ENCODE results near the gene ADAM12. TPM values are rescaled to one million over a fixed set of nuclear protein-coding genes. Genes with fewer than 3 reads are reported as not detected.

ADAM12 gene
- total and polyA plus RNA-seq, 4 donors, result 0.03 to 0.33 (median 0.19) TPM

- TF ChIP-seq, protein P1, sequence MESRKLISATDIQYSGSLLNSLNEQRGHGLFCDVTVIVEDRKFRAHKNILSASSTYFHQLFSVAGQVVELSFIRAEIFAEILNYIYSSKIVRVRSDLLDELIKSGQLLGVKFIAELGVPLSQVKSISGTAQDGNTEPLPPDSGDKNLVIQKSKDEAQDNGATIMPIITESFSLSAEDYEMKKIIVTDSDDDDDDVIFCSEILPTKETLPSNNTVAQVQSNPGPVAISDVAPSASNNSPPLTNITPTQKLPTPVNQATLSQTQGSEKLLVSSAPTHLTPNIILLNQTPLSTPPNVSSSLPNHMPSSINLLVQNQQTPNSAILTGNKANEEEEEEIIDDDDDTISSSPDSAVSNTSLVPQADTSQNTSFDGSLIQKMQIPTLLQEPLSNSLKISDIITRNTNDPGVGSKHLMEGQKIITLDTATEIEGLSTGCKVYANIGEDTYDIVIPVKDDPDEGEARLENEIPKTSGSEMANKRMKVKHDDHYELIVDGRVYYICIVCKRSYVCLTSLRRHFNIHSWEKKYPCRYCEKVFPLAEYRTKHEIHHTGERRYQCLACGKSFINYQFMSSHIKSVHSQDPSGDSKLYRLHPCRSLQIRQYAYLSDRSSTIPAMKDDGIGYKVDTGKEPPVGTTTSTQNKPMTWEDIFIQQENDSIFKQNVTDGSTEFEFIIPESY (IDR thresholded peaks at IDR 0.05), result no peak
- TF ChIP-seq, protein P2, sequence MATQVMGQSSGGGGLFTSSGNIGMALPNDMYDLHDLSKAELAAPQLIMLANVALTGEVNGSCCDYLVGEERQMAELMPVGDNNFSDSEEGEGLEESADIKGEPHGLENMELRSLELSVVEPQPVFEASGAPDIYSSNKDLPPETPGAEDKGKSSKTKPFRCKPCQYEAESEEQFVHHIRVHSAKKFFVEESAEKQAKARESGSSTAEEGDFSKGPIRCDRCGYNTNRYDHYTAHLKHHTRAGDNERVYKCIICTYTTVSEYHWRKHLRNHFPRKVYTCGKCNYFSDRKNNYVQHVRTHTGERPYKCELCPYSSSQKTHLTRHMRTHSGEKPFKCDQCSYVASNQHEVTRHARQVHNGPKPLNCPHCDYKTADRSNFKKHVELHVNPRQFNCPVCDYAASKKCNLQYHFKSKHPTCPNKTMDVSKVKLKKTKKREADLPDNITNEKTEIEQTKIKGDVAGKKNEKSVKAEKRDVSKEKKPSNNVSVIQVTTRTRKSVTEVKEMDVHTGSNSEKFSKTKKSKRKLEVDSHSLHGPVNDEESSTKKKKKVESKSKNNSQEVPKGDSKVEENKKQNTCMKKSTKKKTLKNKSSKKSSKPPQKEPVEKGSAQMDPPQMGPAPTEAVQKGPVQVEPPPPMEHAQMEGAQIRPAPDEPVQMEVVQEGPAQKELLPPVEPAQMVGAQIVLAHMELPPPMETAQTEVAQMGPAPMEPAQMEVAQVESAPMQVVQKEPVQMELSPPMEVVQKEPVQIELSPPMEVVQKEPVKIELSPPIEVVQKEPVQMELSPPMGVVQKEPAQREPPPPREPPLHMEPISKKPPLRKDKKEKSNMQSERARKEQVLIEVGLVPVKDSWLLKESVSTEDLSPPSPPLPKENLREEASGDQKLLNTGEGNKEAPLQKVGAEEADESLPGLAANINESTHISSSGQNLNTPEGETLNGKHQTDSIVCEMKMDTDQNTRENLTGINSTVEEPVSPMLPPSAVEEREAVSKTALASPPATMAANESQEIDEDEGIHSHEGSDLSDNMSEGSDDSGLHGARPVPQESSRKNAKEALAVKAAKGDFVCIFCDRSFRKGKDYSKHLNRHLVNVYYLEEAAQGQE (IDR thresholded peaks at IDR 0.05), result no peak
- TF ChIP-seq, protein P3, sequence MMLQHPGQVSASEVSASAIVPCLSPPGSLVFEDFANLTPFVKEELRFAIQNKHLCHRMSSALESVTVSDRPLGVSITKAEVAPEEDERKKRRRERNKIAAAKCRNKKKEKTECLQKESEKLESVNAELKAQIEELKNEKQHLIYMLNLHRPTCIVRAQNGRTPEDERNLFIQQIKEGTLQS (IDR thresholded peaks at IDR 0.05), result no peak
- TF ChIP-seq HNF4A (conservative IDR thresholded peaks at IDR 0.05) (no peak), FOXA1 (IDR thresholded peaks at IDR 0.05) (no peak)
- Histone ChIP-seq H3K27me3 (ENCODE audit: control insufficient read depth in 4 of 4, insufficient read depth in 4 of 4, low read length in 3 of 4) (peaks cover 0 to 2% (median 0%) of the 10 kb centered on the region in 4 donors), H3K27ac (ENCODE audit: low read depth in 1 of 2, low read length in 2 of 2) (no peak overlapping the region), H3K36me3 (ENCODE audit: control insufficient read depth in 4 of 4, insufficient read depth in 3 of 4, low read depth in 1 of 4, low read length in 3 of 4) (no peaks in the 10 kb centered on the region), H3K4me3 (ENCODE audit: low read depth in 1 of 3, low read length in 3 of 3) (no peak overlapping the region), H3K4me1 (ENCODE audit: control insufficient read depth in 4 of 4, insufficient read depth in 4 of 4, low read length in 3 of 4) (no peaks in the 10 kb centered on the region), H3K9me3 (ENCODE audit: control insufficient read depth in 4 of 4, low read length in 3 of 4) (no peaks in the 10 kb centered on the region), H3K9ac (ENCODE audit: low read depth in 1 of 2, low read length in 2 of 2) (no peak overlapping the region)
- DNase-seq (ENCODE audit: low spot score), result no peak
- 69% methylated on average over 5 of the region's 5 CpGs for WGBS
Observed at GRCh38 chr10:125985557-125986240, 402.6 kb downstream of the ADAM12 start.

- Histone ChIP-seq H3K9ac (ENCODE audit: low read depth in 1 of 2, low read length in 2 of 2) (no peak overlapping the region), H3K4me1 (ENCODE audit: control insufficient read depth in 4 of 4, insufficient read depth in 4 of 4, low read length in 3 of 4) (no peaks in the 10 kb centered on the region), H3K9me3 (ENCODE audit: control insufficient read depth in 4 of 4, low read length in 3 of 4) (no peaks in the 10 kb centered on the region), H3K27me3 (ENCODE audit: control insufficient read depth in 4 of 4, insufficient read depth in 4 of 4, low read length in 3 of 4) (peaks cover 0 to 2% (median 0%) of the 10 kb centered on the region in 4 donors), H3K27ac (ENCODE audit: low read depth in 1 of 2, low read length in 2 of 2) (no peak overlapping the region), H3K36me3 (ENCODE audit: control insufficient read depth in 4 of 4, insufficient read depth in 3 of 4, low read depth in 1 of 4, low read length in 3 of 4) (no peaks in the 10 kb centered on the region), H3K4me3 (ENCODE audit: low read depth in 1 of 3, low read length in 3 of 3) (no peak overlapping the region)
- TF ChIP-seq YY1 (IDR thresholded peaks at IDR 0.05) (no peak), JUND (IDR thresholded peaks at IDR 0.05) (no peak), GABPA (IDR thresholded peaks at IDR 0.05 in 1 of 2, conservative IDR thresholded peaks at IDR 0.05 in 1 of 2) (no peak), HNF4G (IDR thresholded peaks at IDR 0.05) (no peak), HNF4A (conservative IDR thresholded peaks at IDR 0.05) (no peak), EGR1 (IDR thresholded peaks at IDR 0.05; ENCODE audit: low read depth in 2 of 2) (no peak), RAD21 (IDR thresholded peaks at IDR 0.05) (no peak)
- TF ChIP-seq, protein P4, sequence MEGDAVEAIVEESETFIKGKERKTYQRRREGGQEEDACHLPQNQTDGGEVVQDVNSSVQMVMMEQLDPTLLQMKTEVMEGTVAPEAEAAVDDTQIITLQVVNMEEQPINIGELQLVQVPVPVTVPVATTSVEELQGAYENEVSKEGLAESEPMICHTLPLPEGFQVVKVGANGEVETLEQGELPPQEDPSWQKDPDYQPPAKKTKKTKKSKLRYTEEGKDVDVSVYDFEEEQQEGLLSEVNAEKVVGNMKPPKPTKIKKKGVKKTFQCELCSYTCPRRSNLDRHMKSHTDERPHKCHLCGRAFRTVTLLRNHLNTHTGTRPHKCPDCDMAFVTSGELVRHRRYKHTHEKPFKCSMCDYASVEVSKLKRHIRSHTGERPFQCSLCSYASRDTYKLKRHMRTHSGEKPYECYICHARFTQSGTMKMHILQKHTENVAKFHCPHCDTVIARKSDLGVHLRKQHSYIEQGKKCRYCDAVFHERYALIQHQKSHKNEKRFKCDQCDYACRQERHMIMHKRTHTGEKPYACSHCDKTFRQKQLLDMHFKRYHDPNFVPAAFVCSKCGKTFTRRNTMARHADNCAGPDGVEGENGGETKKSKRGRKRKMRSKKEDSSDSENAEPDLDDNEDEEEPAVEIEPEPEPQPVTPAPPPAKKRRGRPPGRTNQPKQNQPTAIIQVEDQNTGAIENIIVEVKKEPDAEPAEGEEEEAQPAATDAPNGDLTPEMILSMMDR (IDR thresholded peaks at IDR 0.05; ENCODE audit: low read depth, low read length, missing input control), result no peak
- no peak for DNase-seq (ENCODE audit: low spot score)
- 65% methylated on average over 6 of the region's 6 CpGs for WGBS
Observed at GRCh38 chr10:125984865-125985495, 403.3 kb downstream of the ADAM12 start.

Measured in liver (tissue), 9 donors.